HG03558 (cell line): ENCODE data around the gene ZFC3H1.
"Not testable (repeated sequence)": the region's sequence is repeated elsewhere in the genome, so short reads cannot be mapped to it uniquely, and the experiment has no call there.

ENCODE experiments used
- ATAC-seq: cut with Tn5 transposase; IDR thresholded peaks from one replicate; pipeline ENCODE4 v1.9.1; 2021; ENCODE audit warnings: moderate number of reproducible peaks; ENCODE audit not compliant: unreplicated experiment; ENCODE audit errors: extremely low read depth

The ZFC3H1 gene

DNA sequence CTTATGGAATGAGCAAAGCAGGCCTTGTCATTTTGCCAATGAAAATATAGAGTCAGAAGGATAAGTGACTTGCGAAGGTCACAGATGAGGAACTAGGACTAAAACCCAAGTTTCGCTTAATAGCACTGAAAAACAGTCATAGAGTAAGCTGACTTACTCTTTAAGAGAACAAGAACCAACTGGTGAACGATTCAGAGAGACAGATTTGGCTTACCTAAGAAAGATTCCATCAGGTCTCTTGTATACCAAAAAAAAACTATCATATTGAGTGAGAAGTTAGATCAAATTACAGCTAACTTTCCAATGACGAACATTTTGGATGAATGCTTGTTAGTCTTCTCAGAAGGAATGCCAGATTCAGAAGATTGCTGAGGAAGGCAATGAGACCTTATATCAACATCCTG lies 74.2 kb downstream of the ZFC3H1 start:
- no peak for ATAC-seq

DNA sequence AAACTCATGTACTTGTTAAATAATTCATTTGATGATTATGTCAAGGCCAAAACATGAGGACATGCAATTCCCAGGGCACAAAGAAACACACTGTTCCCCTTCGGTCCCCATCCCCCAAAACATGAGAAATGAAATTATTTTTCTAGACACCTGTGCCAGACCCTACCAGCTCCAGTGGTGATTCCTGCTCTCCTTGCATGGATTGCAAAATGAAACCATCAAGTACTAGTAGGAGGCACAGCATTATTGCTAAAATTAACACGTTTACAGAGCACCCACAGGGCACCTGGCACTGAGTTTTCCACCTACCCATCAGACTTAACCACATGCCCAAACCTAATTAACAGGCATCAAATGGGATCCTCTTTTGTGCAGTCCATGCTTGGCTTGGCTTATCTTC lies 76.6 kb downstream of the ZFC3H1 start:
- no peak for ATAC-seq

DNA sequence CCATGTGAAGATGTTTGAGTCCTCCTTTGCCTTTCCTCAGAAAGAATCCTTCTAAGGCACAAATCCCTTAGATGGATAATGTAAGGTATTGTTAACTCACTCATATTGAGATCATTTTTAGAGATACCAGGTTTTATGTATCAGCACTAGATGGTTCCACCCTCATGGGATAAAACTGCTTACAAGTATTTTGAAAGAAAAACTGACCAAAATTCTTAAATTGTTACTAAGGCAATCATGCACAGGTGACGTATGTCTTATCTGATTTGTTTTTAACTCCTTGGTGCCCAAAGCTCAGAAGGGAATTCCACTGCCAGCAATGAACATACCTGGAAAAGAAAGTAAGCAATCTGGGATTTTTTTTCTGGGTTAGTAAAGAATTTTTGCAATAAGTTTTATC lies 78.4 kb downstream of the ZFC3H1 start:
- no peak for ATAC-seq

DNA sequence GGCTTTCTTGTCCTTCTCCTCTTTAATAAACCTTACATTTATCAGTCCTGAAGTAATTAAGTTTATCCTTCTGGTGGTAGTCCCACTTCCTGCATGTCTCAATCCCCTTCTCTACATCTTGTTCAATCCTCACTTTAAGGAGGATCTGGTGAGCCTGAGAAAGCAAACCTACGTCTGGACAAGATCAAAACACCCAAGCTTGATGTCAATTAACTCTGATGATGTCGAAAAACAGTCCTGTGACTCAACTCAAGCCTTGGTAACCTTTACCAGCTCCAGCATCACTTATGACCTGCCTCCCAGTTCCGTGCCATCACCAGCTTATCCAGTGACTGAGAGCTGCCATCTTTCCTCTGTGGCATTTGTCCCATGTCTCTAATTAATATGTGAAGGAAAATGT lies 79.3 kb downstream of the ZFC3H1 start:
- no peak for ATAC-seq

DNA sequence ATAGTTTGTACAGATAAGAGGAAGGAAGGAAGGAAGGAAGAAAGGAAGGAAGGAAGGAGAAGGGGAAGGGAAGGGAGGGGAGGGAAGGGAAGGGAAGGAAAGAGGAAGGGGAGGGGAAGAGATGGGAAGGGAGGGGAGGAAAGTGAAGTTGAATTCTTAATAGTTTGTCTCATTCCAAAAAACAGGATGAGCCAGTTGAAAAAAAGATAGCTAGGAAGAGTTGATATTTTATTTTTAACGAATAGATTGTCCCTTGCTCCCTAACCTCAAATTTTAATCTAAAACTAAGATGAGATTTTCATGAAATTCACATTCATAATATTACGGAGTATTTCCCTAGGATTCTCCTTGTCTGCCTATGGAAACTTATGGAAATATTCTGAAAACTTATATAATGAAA lies 80.7 kb downstream of the ZFC3H1 start:
- no peak for ATAC-seq

GRCh38 chr12:71581206-71581605 lies 82.4 kb downstream of the ZFC3H1 start:
- ATAC-seq: no peak

DNA sequence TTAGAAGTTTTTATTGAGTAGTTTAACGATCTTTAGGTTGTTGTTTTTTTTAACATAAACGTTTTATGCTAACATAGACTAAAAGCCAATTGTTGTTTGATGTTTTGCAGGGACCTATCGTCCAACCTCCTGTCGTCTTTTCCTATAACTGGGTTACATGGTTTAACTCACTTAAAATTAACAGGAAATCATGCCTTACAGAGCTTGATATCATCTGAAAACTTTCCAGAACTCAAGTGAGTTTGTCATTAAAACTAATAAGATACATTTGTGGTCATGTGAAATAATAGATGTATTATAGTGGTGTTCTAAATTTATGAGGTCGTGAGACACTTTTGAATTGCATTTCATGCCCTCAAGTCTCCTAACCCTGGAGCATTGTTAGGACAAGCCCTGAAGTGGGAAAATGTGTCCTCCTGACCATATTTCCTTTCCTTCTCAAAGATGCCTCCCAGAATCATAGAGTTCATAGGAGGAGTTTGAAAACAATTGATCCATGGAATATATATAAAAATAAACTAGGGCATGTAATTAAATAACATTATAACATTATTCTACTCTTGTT lies 84.9 kb downstream of the ZFC3H1 start:
- ATAC-seq: no peak

GRCh38 chr12:71576496-71576895 lies 87.2 kb downstream of the ZFC3H1 start:
- ATAC-seq: no peak

DNA sequence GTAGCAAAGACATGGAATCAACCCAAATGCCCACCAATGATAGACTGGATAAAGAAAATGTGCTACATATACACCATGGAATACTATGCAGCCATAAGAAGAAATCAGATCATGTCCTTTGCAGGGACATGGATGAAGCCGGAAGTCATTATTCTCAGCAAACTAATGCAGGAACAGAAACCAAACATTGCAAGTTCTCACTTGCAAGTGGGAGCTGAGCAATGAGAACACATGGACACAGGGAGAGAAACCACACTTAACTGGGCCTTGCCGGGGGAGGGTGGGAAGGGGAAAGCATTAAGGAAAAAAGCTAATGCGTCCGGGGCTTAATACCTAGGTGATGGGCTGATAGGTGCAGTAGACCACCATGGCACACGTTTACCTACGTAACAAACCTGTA lies 93.8 kb downstream of the ZFC3H1 start:
- ATAC-seq: not testable (repeated sequence)

DNA sequence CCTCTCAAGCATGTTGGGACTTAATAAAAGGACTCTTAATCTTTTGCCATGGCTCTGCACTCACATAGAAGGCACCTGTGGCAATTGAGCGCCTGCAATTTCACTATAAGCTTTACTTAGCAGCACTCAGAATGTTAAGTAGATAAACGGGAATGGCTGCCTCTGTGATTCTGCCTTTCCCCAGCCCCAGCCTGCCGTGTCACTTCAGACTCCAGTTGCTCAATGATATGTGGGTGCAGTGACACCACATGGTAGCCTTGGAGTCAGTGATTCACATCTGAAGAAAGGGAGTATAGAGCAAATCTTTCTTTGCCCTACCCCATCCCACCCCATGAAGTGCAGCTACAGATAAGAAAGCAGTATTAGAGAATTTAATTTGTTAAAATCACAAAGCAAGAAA lies 96.1 kb downstream of the ZFC3H1 start:
- ATAC-seq: no peak

GRCh38 chr12:71566655-71567054 lies 97.0 kb downstream of the ZFC3H1 start:
- ATAC-seq: no peak

DNA sequence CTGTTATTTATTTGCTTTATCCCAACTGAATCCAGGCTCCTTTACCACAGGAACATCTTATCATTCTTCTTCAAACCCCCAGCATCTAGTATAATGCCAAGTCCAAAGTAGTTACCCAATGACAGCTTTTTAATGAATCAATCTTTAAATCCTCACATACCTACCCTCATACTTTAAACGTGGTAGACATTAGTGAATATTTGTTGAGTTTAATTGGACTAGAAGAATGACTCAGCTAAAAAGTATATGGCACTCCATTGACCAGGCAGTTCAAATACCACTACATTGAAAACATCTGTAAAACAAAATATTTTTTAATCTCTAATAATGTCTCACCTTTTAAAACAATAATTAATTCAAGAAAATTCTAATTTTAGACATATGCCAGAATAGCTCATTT lies 98.1 kb downstream of the ZFC3H1 start:
- ATAC-seq: no peak

DNA sequence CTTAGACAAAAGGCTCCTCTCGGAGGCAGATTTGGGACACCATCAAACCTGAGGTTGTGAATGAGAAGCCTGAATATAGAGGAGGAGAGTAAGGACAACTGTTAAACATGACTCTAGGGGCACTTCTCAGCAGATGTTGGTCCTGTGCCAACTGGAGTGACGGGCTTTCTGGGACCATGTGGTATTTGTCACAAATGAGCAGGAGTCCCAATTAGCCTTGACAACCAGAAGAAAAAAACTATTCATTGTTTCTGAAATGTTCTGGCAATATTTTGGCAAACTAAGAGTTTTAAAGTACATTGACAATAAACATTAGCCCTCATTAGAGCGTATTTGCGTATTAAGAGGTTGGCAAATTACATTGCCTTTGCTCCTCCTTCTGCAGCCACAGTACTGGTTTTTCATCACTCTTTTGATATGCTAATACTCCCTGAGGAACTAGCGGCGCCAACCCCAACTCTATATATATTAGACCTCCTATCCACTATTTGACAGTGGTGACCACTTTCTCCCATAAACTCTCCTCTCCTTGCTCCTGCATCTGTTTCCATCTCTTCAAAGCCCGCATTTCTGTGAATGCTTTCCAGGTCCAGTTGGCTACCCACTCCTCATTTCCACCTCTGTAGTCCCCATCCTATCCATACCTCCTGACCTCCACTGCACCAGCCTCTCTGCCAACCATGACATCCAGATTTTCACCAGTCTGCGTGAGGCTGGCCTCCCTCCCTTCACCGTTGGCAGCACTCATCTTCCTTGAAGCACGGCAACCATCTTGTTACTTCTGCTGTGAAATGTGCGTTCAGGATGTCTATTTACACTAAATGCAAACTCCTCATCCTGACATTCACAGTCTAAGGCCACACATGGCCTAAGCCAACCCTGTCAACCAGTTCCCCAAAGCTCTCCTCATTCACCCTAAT lies 100.7 kb downstream of the ZFC3H1 start:
- ATAC-seq: no peak
